A673 (cell line): ENCODE measurements around the gene SCARB1.

Experiments used
- EZH2 ChIP-seq: fragments of 200-600 bp; sonication (generic); IDR thresholded peaks from 2 replicates; pipeline ENCODE4 v1.6.1; 2017; ENCODE audit warnings: borderline replicate concordance, low read depth, mild to moderate bottlenecking, mixed read lengths, antibody characterized with exemption, low read length; ENCODE audit not compliant: poor library complexity, severe bottlenecking
- TF ChIP-seq, protein P1 (sequence below): fragments of 300-800, 200-600 bp; sonication (generic); conservative IDR thresholded peaks from 2 replicates; pipeline ENCODE4 v1.5.1; 2017; ENCODE audit warnings: low read depth, mild to moderate bottlenecking, antibody characterized with exemption, low read length, moderate library complexity, mixed read lengths

DNA sequence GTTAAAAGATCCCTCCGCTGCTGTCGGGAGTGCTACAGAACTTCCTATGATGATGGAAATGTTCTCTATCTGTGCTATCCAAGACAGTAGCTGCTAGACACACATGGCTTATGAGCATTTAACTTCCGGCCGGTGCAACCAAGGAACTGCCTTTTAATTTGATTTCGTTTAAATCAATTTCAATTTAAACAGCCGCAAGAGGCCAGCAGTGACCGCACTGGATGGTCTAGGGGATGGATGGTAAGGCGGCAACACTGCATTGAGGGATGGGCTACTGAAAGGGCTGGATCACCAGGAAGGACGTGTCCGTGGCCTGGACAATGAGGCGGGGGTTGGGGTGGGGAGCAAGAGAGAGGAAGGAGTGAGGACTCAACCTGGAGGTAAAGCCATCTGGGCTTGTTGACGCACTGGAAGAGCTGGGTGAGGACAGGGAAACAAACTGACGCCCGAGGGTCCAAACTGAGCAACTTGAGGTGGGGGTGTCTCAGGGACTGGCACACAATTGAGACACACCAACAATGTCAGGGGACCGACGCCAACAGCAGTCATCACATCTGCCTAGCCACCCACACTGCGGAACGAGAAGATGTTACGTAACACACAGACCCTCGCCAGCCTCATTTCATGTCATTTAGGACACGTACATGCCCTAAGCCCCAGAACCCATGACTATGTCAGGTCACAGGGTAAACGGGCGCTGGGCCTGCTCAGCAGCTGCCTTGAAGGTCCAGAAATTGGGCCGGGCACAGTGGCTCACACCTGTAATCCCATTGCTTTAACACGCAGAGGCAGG is 57.6 kb downstream of the SCARB1 start:
- TF ChIP-seq, protein P1, sequence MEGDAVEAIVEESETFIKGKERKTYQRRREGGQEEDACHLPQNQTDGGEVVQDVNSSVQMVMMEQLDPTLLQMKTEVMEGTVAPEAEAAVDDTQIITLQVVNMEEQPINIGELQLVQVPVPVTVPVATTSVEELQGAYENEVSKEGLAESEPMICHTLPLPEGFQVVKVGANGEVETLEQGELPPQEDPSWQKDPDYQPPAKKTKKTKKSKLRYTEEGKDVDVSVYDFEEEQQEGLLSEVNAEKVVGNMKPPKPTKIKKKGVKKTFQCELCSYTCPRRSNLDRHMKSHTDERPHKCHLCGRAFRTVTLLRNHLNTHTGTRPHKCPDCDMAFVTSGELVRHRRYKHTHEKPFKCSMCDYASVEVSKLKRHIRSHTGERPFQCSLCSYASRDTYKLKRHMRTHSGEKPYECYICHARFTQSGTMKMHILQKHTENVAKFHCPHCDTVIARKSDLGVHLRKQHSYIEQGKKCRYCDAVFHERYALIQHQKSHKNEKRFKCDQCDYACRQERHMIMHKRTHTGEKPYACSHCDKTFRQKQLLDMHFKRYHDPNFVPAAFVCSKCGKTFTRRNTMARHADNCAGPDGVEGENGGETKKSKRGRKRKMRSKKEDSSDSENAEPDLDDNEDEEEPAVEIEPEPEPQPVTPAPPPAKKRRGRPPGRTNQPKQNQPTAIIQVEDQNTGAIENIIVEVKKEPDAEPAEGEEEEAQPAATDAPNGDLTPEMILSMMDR: no peak
- no peak for TF ChIP-seq EZH2
